HG02763 (cell line): ENCODE data around the gene SLMAP.
"Not testable (repeated sequence)": the region's sequence is repeated elsewhere in the genome, so short reads cannot be mapped to it uniquely, and the experiment has no call there.

Source experiments
- ATAC-seq: cut with Tn5 transposase; IDR thresholded peaks from one replicate; pipeline ENCODE4 v1.9.1; 2021; ENCODE audit warnings: mild to moderate bottlenecking, moderate library complexity; ENCODE audit not compliant: unreplicated experiment

Gene SLMAP

DNA sequence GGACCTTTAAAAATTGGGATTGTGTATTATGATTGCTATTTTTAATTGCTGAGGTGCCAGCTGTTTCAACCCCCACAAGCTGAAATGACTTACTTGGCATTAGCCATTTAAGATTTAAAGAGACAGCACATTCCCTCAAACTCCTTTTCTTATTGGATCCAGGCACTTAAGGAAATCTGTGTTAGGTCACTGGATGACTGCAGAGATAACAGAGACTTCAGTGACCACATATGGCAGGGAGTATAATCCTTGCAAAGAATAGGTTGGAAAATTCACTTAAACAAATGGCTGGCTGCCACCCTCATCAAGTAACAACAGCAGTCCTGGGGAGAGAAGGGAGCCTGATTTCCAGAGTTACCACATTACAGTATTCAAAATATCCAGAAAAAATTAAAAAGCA is 66.6 kb downstream of the SLMAP start:
- ATAC-seq = no peak

DNA sequence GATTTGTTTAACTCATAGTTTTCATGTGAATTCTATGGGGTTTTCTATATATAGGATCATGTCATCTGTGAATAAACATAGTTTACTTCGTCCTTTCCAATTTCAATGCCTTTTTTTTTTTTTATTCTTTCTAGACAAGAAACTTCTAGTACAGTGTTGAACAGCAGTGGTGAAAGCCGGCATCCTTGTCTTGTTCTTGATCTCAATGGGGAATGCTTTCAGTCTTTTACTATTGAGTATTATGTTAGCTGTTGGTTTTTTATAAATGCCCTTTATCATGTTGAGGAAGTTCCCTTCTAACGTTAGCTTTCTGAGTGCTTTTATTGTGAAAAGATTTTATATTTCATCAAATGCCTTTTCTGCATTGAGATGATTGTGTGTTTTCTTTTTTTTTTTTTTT is 69.0 kb downstream of the SLMAP start:
- no peak for ATAC-seq

DNA sequence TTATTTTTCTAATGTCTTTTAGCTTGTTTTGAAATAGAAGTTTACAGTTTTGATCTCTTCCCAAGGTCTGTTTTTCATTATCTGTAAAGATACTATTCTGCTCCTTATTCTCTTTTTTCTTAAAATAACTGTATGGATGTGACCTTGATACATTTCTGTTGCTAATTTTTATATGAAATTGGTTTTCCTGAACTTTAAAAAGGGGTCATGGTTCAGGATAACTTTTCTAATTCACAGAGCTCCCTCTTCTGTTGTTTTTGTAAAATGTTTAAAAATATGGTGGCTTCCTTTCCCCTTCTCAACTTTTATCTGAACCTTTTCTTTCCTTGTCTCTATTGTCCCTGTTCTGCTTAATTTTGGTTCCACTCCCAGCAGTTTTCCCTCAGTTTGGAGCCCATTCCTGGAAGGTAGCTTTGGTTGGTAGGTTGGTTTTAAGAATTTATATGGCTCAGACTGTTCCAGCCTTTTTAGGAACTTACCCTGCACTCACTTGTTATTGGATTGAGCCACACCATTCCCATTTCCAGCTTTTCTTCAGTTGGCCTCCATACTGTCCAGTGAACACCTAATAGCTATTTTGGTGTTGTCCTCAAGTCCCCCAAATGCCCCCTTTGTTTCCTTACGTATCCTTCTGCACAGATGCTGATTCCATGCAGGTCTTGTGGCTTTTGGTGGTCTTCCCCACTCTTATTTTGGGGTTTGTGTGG is 70.3 kb downstream of the SLMAP start:
- ATAC-seq = no peak

DNA sequence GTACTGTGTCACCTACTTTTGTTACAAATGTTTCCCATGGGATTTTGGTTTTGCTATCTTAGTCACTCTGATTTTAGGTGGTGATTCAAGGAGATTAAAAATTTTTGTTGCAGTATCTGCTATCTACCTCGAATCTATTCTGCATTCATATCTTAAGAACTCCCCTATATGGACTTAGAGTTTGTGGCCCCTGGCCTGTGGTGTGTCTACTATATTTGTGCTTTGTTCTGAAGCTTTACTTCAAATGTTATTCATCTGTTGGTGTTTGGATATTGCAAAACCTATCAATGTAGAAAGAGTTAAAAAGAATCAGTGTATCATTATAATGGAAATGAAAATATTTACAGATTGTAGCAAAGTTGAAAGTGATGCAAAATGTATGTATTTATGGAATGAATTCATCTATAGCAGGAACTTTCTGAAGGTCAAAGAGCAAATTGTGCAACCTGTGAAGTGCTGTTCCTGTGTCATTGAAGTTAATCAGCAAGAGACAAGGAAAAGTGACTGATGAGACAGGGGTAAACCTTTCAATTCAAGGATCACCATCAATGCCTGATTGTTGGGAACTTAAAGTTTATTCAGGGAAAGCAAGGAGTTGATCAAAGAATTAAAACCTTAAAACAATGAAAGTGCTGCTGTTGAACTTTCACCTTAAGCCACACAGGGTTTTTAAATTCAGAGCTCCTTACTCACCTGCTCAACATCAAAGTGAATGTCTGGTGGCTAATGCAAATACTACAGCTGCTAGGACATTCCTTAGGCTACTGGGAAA is 71.0 kb downstream of the SLMAP start:
- ATAC-seq = no peak

DNA sequence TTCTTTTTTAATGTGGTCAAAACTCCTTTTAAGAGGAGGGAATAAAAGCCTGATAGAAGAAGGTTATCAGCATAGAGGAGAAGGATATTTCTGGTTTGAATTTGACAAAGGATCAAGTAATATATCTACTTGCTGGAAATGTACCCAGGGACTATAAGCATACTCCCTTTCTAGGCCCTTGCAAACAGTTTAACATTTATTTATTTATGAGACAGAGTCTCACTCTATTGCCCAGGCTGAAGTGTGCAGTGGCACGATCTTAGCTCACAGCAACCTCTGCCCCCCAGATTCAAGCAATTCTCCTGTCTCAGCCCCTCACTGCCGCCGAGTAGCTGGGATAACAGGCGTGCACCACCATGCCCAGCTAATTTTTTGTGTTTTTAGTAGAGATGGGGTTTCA is 71.6 kb downstream of the SLMAP start:
- no peak for ATAC-seq

DNA sequence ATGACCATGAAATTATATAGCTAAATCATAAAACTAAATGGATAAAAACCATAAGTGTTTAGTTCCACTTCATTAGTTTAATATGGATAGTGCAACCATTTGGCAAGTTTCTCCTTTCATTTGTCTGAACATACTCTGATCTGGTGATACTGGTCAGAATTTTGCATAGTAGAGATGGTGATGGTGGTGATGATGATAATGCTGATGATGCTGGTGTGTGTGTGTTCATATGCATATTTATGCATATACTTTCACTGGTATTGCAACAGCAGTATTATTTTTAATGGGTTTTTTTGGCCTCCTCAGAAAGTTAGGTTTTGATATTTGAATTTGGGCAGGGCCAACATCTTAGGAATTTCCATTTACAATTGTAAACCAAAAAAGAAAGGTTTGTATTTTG is 76.4 kb downstream of the SLMAP start:
- no peak for ATAC-seq

DNA sequence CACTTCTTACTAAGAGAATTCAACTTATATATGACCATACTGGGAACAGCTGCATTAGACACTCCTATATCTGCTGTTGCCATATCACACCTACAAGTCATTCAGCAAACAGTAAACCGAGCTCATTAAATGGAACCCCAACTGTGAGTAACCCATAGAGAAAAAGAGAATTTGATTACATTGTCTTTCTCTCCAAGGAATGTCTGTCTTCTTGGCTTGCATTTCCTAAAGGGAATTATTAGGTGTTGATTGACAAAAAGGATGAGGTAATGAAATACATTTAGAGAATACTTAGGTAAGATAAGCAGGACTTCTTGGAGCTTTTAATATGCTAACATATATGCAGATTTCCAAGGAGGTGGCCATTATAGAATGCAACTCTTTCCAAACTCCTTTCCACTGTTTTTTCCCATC is 76.8 kb downstream of the SLMAP start:
- ATAC-seq = no peak

DNA sequence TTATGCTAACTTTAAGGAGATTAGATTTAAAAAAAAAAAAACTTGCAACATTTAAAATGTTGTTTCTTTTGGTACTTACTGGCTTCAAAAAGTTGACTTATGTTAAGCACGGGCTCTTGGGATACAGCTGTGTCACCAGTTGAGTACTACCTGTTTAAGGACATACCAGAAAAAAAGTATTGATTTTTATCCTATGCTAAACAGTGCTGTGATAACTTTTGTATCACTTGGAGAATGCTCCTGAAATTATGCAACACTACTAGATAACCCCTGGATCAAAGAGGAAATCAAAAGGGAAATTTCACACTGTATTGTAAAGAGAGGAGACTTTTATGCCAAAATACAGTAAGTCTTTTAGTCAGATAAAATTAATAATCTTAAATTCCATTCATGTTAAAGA is 77.7 kb downstream of the SLMAP start:
- ATAC-seq = no peak

DNA sequence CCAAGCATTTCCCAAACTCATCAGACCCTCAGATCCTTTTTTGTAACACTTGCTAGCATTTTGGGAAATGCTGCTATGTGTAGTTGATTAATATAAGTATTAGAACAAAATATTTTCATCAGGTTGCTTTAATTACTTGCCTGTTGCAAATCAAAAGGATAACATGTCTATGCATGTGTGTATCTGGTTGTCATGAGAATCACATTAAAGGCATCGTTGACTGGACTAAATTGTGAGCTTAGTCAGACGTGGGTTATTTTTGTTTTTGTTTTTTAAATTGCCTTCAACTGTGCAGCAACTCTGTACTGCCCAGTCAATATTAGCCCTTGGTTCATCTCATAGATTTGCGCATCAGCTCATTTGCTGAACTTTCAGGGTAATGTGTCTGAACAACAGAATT is 81.6 kb downstream of the SLMAP start:
- ATAC-seq = no peak

DNA sequence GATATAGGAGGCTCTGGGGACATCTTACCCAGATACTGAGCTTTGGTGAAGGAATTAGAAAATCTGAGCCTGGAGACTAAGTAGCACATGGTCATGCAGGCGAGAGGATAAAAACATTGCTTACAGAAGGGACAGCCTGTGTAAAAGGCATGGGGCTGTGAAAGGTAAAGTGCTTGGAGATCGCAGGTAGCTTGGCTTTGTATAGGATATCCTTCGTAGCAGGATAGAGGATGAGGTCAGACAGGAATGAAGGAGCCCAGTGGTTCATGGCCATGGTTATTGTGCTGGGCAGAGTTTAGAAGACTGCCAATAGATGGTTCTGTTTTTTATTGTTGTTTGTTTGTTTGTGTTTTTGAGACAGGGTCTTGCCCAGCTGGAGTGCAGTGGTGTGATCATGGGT is 82.5 kb downstream of the SLMAP start:
- ATAC-seq = no peak

DNA sequence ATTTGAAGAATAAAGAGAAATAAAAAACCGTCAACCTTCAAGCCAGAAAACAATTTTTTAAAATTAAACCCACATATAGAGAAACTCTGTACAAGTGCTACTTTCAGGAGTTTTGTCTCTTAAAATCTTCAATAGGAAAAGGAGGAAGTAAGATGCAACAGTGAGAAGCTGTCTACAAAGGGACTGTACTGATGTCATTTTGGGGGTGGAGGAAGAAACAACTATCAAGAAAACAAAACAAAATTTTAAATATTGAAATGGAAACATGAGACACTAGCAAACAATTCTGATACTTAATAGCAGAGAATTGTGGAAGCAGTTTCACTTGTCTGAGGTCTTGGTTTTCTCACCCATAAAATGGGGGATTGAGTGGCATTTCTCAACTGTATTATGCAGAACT is 84.4 kb downstream of the SLMAP start:
- ATAC-seq = no peak

DNA sequence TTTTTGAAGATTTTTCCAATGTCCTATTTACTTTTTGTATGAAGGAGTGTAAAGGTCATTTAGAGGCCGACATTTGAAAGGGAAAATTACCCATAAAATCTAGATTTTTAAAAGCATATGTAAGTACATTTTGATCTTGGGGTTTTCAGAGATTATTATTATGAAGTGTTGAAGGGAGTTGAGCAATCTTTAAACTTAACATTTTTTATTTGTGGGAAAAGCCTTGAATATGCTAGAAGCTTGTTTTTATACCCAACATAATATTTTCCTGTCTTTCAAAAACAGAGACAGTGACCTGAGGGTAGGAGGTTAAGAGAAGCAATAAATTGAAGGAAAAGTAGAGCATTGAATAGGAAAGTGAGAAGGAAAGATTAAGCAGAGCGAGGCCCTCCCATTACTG is 85.7 kb downstream of the SLMAP start:
- no peak for ATAC-seq

DNA sequence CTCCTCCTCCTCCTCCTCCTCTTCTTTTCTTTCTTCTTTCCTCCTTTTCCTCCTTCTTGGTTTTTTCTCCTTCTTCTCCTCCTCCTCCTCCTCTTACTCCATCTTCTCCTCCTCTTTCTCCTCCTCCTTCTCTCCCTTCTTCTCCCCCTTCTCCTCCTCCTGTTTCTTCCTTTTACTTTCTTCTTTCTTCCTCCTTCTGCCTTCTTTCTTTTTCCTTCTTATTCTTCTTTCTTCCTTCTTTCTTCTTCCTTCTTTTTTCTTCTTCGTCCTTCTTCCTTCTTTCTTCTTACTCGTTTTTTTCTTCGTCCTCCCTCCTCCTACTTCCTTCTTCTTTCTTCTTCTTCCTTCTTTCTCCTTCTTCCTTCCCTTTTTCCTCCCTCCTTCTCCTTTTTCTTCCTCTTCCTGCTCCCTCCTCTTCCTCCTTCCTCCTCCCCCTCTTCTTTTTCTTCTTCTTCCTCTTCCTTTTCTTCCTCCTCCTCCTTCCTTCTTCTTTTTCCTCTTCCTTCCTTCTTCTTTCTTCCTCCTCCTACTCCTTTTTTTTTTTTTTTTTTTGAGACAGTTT is 92.1 kb downstream of the SLMAP start:
- ATAC-seq = no peak

DNA sequence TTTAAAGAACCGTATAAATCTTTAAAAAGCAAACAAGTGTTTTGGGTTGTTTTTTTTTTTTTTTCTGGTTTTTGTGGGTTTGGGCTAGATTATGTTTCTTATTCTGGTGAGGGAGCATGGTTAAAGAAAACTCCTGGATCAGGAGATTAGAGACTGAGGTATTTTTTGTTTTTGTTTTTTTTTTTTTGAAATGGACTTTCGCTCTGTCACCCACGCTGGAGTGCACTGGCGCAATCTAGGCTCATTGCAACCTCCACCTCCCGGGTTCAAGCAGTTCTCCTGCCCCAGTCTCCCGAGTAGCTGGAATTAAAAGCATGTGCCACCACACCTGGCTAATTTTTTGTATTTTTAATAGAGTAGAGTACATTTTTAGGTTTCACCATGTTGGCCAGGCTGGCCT is 95.2 kb downstream of the SLMAP start:
- no peak for ATAC-seq

DNA sequence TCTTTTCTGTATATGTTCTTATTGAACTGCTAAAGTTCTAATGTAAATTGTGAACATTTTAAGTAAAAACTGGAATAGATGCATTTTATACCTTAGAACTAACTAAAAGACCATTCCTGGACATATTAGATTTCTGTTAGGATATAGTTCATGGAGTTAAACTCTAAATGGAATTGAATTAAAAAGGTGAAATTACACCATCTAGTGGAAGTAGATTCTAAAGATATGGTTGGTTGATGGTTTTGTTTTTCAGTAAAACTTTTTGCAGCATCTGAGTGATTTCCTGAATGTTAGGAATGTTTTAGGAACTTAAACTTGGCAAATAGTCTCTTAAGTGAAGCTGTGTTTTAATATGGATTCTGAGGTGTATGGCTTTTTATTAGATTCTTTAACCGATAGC is 96.8 kb downstream of the SLMAP start:
- no peak for ATAC-seq

DNA sequence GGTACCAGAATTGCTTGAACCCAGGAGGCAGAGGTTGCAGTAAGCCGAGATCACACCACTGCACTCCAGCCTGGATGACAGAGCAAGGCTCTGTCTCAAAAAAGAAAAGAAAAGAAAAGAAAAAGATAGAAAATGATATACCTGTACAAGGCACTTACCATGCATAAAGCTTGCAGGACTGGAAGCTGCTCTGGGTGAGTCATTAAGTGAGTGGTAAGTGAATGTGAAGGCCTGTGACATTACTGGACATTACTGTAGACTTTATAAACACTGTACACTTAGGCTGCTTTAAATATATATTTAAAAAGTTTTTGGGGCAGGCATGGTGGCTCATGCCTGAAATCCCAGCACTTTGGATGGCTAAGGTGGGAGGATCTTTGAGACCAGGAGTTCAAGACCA is 99.2 kb downstream of the SLMAP start:
- no peak for ATAC-seq

DNA sequence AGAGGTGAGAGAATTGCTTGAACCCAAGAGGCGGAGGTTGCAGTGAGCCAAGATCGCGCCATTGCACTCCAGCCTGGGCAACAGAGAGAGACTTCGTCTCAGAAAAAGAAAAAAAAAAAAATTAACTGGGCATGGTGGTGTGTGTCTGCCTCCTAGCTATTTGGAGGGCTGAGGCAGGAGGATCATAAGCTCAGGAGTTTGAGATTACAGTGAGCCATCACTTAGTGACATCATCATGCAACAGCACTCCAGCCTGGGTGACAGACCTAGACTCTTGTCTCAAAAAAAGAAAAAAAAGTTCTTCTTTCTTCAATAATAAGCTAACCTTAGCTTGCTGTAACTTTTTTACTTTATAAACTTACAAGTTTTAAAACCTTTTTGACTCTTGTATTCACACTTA is 99.8 kb downstream of the SLMAP start:
- no peak for ATAC-seq

DNA sequence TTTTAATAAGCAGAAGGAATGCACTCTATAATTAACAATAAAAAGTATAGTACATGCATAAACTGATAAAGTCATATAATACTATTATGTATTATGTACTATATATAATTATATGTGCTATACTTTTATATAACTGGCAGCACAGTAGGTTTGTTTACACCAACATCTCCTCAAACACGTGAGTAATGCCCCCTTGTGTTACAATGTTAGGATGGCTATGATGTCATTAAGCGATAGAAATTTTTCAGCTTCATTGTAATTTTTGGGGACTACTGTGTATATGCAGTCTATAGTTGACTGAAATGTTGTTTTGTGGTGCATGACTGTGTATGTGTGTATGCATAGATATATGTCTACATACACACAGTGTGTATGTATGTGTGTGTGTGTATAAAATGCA is 100.6 kb downstream of the SLMAP start:
- ATAC-seq = no peak

DNA sequence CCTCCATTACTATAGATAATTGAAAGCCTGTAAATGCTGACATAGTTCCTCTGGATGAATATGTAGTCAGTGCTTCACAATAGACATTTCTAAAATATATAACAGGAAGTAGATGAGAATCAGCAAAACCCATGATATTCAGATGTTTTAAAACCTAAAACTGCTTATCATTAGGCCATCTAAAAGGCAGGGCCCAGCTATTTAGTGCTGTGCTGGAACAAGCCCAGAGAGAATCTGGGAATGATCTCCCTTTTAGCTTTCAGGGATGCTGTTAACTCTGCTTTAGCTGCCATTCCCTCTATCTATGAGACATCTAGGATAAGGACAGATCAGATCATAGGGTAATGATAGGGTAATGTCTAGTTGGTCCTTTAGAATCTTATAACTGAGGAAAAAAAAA is 106.8 kb downstream of the SLMAP start:
- ATAC-seq = no peak

DNA sequence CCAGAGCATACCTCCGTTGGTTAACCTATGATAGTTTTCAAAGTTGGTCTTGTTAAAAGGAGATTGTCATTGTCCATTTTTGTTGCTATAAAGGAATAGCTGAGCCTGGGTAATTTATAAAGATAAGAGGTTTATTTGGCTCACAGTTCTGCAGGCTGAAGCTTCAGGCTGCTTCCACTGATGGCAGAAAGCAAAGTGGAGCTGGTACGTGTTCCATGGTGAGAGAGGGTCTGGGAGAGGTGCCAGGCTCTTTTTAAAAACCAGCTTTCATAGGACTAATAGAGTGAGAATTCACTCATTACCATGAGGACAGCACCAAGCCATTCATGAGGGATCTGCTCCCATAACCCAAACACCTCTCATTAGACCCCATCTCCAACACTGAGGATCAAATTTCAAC is 107.3 kb downstream of the SLMAP start:
- no peak for ATAC-seq

DNA sequence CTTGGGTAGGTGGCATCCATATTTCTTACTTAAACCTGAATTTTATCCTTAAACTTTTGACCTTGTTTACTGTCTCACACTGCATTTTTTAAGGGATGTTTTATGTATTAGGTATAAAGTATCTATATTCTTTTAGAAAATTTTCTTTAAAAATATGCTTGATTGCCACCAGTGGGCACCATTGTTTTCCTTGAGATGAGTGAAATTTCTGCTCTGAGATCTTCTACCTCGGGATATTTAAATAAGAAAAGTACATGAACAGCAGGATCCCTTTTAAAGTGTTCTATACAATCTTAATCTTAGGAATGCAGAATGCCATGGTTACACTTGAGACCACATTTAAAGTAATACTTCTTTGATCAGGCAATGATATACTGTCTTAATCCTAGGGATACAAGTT is 108.7 kb downstream of the SLMAP start:
- ATAC-seq = no peak

DNA sequence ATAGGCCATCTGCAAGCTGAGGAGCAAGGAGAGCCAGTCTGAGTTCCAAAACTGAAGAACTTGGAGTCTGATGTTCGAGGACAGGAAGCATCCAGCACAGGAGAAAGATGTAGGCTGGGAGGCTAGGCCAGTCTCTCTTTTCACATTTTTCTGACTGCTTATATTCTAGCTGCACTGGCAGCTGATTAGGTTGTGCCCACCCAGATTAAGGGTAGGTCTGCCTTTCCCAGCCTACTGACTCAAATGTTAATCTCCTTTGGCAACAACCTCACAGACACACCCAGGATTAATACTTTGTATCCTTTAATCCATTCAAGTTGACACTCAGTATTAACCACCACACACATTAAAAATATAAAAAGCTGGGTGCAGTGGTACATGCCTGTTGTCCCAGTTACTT is 113.0 kb downstream of the SLMAP start:
- not testable (repeated sequence) for ATAC-seq
